Body of pancreas (tissue), 4 donors: ENCODE results near the gene GRIA3.

Experiments used
- POLR2A ChIP-seq, 3 donors: fragments of 450-650 bp; IDR thresholded peaks; one replicate each; pipeline ENCODE4 v1.6.1; 2016; ENCODE audit warnings: antibody characterized with exemption in 3 of 3, mild to moderate bottlenecking in 2 of 3
- TF ChIP-seq, protein P1 (sequence below), 7 experiments: fragments of 450-650 bp in 4 of 7; fragments of 200-600 bp in 3 of 7; sonication (generic) in 3 of 7; IDR thresholded peaks; one replicate each; pipeline ENCODE4 v1.5.1; 2016 to 2019; ENCODE audit warnings: antibody characterized with exemption in 7 of 7

DNA sequence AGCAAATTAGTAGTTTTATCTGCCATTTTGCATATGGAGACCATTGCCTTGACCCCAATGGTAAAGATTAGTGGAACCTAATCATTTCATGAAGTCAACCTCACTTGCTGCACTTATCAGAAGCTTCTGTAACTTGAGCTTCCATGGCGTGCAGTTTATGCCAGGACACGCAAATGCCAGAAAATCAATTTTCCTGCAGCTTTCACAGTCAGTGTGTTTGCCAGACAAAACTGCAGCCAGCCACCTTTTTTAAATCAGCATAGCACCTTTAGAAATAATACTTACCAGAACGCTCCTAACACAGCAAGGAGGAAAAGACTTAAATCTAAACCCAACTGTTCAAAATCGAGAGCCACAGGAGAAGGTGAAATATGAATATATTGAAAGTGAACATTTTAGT is 265.3 kb downstream of the GRIA3 start:
- TF ChIP-seq, protein P1, sequence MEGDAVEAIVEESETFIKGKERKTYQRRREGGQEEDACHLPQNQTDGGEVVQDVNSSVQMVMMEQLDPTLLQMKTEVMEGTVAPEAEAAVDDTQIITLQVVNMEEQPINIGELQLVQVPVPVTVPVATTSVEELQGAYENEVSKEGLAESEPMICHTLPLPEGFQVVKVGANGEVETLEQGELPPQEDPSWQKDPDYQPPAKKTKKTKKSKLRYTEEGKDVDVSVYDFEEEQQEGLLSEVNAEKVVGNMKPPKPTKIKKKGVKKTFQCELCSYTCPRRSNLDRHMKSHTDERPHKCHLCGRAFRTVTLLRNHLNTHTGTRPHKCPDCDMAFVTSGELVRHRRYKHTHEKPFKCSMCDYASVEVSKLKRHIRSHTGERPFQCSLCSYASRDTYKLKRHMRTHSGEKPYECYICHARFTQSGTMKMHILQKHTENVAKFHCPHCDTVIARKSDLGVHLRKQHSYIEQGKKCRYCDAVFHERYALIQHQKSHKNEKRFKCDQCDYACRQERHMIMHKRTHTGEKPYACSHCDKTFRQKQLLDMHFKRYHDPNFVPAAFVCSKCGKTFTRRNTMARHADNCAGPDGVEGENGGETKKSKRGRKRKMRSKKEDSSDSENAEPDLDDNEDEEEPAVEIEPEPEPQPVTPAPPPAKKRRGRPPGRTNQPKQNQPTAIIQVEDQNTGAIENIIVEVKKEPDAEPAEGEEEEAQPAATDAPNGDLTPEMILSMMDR (IDR thresholded peaks at IDR 0.05): no peak
- TF ChIP-seq POLR2A (IDR thresholded peaks at IDR 0.05): no peak
